Retinal pigment epithelial cell (primary cell): ENCODE measurements around the gene PPP2R2D.

ENCODE experiments used
- DNase-seq: peaks from one replicate; pipeline ENCODE4 v3.0.0-alpha.2; 2010; ENCODE audit warnings: low read depth
- H3K4me3 ChIP-seq: 2 replicates; pipeline ENCODE4 v1.5.1; 2011; ENCODE audit warnings: mild to moderate bottlenecking, low read length, control low read depth, moderate library complexity
- TF ChIP-seq, protein P1 (sequence below): conservative IDR thresholded peaks from 2 replicates; pipeline ENCODE4 v1.5.1; 2011; ENCODE audit warnings: low read depth, low read length, control low read depth, inconsistent platforms

PPP2R2D gene

DNA sequence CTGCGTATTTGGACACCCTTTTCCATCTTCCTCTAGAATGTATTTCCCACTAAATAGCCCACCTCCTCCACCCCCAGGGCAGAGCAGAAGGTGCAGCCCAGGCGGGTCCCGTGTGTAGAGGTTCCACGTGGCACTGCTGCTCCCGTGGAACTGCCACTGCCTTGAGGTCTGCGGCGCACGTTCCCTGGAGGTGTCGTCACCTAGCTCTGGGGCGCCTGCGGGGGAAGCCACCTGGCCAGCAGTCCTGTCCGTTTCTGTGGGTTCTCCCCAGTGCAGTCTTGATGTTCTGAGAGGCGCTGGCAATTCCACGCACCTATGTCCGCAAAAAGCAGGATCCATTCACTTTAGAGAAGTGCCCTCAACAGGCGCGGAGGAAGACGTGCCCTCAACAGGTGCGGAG lies 59.0 kb downstream of the PPP2R2D start:
- DNase-seq, result no peak
- TF ChIP-seq, protein P1, sequence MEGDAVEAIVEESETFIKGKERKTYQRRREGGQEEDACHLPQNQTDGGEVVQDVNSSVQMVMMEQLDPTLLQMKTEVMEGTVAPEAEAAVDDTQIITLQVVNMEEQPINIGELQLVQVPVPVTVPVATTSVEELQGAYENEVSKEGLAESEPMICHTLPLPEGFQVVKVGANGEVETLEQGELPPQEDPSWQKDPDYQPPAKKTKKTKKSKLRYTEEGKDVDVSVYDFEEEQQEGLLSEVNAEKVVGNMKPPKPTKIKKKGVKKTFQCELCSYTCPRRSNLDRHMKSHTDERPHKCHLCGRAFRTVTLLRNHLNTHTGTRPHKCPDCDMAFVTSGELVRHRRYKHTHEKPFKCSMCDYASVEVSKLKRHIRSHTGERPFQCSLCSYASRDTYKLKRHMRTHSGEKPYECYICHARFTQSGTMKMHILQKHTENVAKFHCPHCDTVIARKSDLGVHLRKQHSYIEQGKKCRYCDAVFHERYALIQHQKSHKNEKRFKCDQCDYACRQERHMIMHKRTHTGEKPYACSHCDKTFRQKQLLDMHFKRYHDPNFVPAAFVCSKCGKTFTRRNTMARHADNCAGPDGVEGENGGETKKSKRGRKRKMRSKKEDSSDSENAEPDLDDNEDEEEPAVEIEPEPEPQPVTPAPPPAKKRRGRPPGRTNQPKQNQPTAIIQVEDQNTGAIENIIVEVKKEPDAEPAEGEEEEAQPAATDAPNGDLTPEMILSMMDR, result no peak
- H3K4me3 ChIP-seq, result no peak overlapping the region

DNA sequence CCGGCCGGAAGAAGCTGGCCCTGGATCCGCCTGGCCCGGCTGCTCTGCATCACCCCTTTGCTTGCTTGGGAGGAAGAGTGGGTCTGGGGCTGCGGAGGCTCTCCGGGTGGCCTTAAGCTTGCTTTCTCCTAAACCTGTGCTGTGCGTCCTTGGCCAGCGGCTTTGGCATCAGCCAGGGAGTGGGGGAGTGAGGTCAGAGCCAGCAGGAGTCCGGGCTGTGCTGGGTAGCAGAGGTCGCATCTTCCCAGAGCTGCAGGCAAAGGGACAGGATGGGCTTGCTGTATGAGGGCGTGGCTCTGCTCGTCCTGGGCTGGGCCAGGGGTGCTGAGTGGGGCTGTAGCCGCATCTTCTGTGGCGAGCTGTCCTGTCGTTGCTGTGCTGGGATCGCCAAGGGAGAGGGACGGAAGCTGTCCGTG lies 59.8 kb downstream of the PPP2R2D start:
- TF ChIP-seq, protein P1, result no peak
- H3K4me3 ChIP-seq, result no peak overlapping the region
- no peak for DNase-seq

DNA sequence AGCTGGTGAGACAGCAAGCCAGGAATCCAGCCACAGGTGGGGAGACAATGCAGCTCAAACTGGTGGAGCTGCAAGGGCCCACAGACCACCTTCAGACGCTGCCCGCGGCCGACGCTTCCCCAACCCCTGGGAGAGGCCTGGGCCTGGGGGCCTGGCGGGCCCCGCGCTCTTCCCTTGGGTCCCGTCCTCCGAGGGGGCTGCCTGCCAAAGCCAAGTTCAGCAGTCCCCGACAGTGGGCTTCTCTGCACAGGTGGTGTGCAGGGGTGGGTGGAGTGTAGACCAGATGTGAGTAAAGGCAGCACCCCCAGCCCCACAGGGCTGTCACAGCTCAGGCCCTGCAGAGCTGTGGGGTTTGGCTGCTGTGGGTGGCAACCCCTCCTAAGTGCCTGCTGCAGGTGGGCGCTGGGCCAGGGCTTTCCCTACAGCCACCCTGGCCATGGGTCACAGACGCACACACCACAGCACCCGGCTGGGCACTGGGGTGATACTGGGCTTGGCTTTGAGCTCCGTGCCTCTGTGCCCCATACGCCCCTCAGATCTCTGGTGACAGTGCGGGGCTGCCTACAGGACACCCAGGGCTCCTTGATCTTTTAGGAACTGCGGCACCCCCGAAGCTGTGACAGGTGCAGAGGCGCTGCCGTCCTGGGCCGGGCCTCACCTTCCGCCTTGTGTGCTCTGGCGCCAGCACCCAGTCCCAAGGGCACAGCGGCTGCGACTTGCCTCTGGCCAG lies 60.4 kb downstream of the PPP2R2D start:
- TF ChIP-seq, protein P1, result no peak
- DNase-seq, result no peak
- no peak overlapping the region for H3K4me3 ChIP-seq

DNA sequence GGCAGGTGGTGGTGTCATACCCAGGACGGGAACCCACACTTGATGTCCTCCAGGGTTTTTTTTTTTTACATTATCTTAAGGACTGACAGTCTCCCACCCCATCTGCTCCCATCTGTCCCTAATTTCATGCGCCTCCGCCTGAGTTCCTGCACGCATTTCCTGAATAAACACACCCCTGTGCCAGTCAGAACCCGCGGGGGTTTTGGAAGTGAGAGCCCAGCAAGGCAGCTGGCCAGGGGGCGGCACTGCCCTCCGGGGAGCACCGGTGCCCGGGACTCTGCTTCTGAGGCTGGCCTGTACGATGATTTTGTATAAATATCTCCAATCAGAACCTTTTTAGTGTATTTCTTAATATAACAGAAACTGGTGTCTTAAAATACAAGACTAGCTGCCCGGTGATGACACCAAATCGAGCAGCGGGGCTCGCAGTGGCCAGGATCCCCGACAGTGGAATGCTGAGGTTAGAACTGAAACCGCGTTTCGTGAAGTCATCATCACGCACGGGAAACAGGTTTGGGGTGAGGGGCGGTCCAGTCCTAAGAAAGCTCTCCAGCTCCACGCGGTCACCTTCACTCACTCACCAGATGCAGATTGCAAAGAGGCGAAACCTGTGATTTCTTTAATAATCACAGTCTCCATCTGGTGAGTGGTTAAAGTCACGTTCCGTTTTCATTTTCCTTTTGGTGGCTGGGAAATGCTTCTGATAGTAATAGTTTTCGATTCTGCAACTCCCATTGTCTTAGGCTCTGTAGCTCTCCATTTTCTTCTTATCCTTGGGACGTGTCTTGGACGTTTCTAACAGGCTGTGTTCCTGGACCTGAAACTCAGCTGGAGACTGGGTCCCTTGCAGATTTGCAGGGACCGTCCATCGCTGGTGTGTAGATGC lies 61.2 kb downstream of the PPP2R2D start:
- no peak overlapping the region for H3K4me3 ChIP-seq
- TF ChIP-seq, protein P1, result no peak
- no peak for DNase-seq

DNA sequence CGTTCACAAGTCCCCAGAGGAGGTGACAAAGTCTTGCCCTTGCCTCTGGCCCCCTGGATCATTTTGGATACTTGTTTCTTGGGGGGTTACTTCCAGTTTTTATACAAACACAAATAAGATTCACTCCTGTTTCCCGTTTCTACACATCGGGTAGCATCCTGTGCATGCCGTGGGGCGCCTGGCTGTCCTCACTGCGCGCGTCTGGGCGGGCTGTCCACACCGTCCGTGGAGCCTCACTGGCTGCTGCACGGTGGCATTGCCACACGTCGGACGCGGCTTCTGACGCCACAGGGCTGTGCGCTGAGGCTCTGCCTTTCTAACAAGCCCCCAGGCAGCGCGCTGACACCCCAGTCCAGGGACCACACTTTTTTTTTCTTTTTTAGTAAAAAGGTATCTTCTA lies 62.5 kb downstream of the PPP2R2D start:
- no peak for DNase-seq
- no peak overlapping the region for H3K4me3 ChIP-seq
- TF ChIP-seq, protein P1, result no peak

DNA sequence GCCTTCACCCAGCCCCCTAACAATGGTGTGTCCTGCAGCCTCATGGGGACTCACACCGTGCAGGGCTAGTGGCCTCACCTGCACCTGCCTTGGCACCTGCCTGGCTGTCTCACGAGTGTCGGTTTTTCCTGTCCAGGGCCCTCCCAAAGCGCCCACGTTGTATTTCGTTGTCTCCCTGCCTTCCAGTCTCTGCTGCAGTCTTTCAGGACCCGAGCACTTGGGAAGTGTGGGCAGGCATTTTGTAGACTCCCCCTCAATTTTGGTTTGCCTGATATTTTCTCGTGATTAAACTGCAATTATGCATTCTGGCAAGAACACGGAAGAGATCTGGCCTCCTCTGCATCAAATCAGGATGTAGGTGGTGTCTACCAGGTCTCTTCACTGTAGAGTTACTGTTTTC lies 63.0 kb downstream of the PPP2R2D start:
- TF ChIP-seq, protein P1, result no peak
- DNase-seq, result no peak
- H3K4me3 ChIP-seq, result no peak overlapping the region

DNA sequence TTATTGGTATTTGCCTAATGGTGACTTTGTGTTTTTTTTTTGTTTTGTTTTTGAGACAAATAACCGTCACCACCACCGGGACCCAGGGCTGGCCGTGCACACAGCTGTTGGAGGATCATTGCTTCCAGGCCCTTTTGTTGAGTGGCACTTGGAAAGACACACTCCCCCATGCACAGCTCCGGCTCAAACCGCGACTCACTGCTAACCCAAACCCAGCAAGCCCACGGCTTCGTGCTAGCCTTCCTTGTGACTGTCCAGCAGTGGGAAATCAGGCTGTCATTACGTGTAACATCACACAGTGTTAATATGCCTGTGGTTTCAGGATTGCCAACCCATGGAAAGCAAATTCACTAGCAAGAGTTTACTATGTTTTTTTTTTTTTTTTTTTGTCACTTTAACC lies 63.5 kb downstream of the PPP2R2D start:
- DNase-seq, result no peak
- TF ChIP-seq, protein P1, result no peak

More for the DNA sequence above, 63.5 kb downstream of the PPP2R2D start:
- H3K4me3 ChIP-seq, result no peak overlapping the region
